Adrenal gland (tissue), 5 donors: ENCODE measurements around the gene ALG6.

ENCODE experiments used
- CTCF ChIP-seq, 6 experiments: fragments of 450-650 bp in 4 of 6; fragments of 200-600 bp in 2 of 6; sonication (generic) in 1 of 6; IDR thresholded peaks; 1 replicate in 5 of 6; 2 replicates in 1 of 6; pipeline versions ENCODE4 v1.5.1 to v1.8.0; 2016 to 2021; ENCODE audit warnings: antibody characterized with exemption in 6 of 6, mild to moderate bottlenecking in 2 of 6, moderate library complexity in 1 of 6
- POLR2A ChIP-seq, 2 donors: fragments of 450-650 bp; IDR thresholded peaks; one replicate each; pipeline ENCODE4 v1.6.1; 2017; ENCODE audit warnings: antibody characterized with exemption in 2 of 2, mild to moderate bottlenecking in 2 of 2, moderate library complexity in 1 of 2
- donor health status: DM: no; HTN: no; CAD: no.

GRCh38 chr1:63428815-63429214 is 61.4 kb downstream of the ALG6 start:
- no peak for TF ChIP-seq CTCF (IDR thresholded peaks at IDR 0.05)
- TF ChIP-seq POLR2A (IDR thresholded peaks at IDR 0.05): no peak
